HepG2 (cell line): ENCODE measurements around the gene MVB12A.

ENCODE experiments used
- CEBPB ChIP-seq: IDR thresholded peaks from 2 replicates; pipeline ENCODE4 v1.6.1; 2011; ENCODE audit warnings: low read depth, low read length, improper control_type of control experiment, borderline replicate concordance
- CTCF ChIP-seq: sonication (generic); formaldehyde crosslinking; IDR thresholded peaks from 2 replicates; pipeline ENCODE4 v1.5.0; 2020; ENCODE audit warnings: mild to moderate bottlenecking, missing genetic modification reagents, moderate library complexity
- ETV6 ChIP-seq: sonication (generic); formaldehyde crosslinking; conservative IDR thresholded peaks from 2 replicates; pipeline ENCODE4 v1.4.0; 2020; ENCODE audit warnings: missing genetic modification reagents
- NFYB ChIP-seq: sonication (generic); formaldehyde crosslinking; IDR thresholded peaks from 2 replicates; pipeline ENCODE4 v1.4.0; 2020; ENCODE audit warnings: missing genetic modification reagents
- POLR2A ChIP-seq, 2 experiments: IDR thresholded peaks; 2 replicates each; pipeline ENCODE4 v1.6.1; 2011; ENCODE audit warnings: low read depth in 2 of 2, low read length in 2 of 2, mild to moderate bottlenecking in 1 of 2, moderate library complexity in 1 of 2; ENCODE audit not compliant: insufficient read depth in 1 of 2
- ZNF337 ChIP-seq: sonication (generic); formaldehyde crosslinking; IDR thresholded peaks from 2 replicates; pipeline ENCODE4 v1.5.1; 2020; ENCODE audit warnings: missing genetic modification reagents, low read depth, mild to moderate bottlenecking, borderline replicate concordance

GRCh38 chr19:17435218-17435617 lies 15.4 kb downstream of the MVB12A start:
- no peak for TF ChIP-seq ETV6
- no peak for TF ChIP-seq POLR2A (IDR thresholded peaks at IDR 0.05; ENCODE audit: insufficient read depth in 1 of 2, low read depth in 2 of 2, low read length in 2 of 2)
- TF ChIP-seq CTCF (CRISPR knock-in tag), result no peak
- TF ChIP-seq CEBPB, result no peak
- TF ChIP-seq NFYB, result no peak
- no peak for TF ChIP-seq ZNF337 (CRISPR knock-in tag)
